IMR-90 (cell line): ENCODE measurements around the gene TCAP. TPM values are rescaled to one million over a fixed set of nuclear protein-coding genes. Genes with fewer than 3 reads are reported as not detected.

ENCODE experiments used
- ATAC-seq: fragments of 200-7000 bp; cut with Tn5 transposase; 2 replicates; pipeline ENCODE4 v1.9.1; 2020; ENCODE audit warnings: low read depth, mild to moderate bottlenecking, moderate library complexity
- BruUV-seq: library from RNA; stranded (reverse); fragments of 400-500 nt; replicated peaks from 2 replicates; lab custom pipeline; 2021; lab: Mats Ljungman, UMichigan
- CTCF ChIA-PET: fragments of 300-600 bp; formaldehyde crosslinking; extraction: SDS; loops from one replicate; lab custom pipeline; 2021; ENCODE audit warnings: antibody characterized with exemption; lab: Yijun Ruan, JAX
- POLR2A ChIA-PET: fragments of 300-600 bp; sonication (Branson Sonifier 250); formaldehyde crosslinking; loops from one replicate; lab custom pipeline; 2022; ENCODE audit warnings: antibody characterized with exemption; ENCODE audit not compliant: unreplicated experiment; lab: Charles Lee
- DNase-seq: peaks from one replicate; pipeline ENCODE4 v3.0.0; 2013
- H2AFZ ChIP-seq: replicated peaks from 2 replicates; pipeline ENCODE3; 2013; ENCODE audit warnings: low read length, mild to moderate bottlenecking; ENCODE audit not compliant: poor library complexity
- H2AK5ac ChIP-seq: 2 replicates; pipeline ENCODE4 v1.6.1; 2013; ENCODE audit warnings: low read depth, low read length, inconsistent platforms
- H2AK9ac ChIP-seq: replicated peaks from 2 replicates; pipeline ENCODE3; 2013; ENCODE audit warnings: mild to moderate bottlenecking, low read depth, low read length, moderate library complexity; ENCODE audit not compliant: poor library complexity
- H2BK120ac ChIP-seq: 2 replicates; pipeline ENCODE4 v1.6.1; 2013; ENCODE audit warnings: low read depth, low read length, inconsistent platforms
- H2BK15ac ChIP-seq: 3 replicates; pipeline ENCODE4 v1.6.1; 2013; ENCODE audit warnings: low read depth, low read length, inconsistent platforms
- H2BK20ac ChIP-seq: 2 replicates; pipeline ENCODE4 v1.6.1; 2013; ENCODE audit warnings: low read depth, mild to moderate bottlenecking, inconsistent platforms, low read length, moderate library complexity
- H2BK5ac ChIP-seq: 2 replicates; pipeline ENCODE4 v1.6.1; 2013; ENCODE audit warnings: mild to moderate bottlenecking, low read depth, low read length, inconsistent platforms; ENCODE audit not compliant: poor library complexity, severe bottlenecking
- H3K14ac ChIP-seq: replicated peaks from 2 replicates; pipeline ENCODE4 v1.6.1; 2013; ENCODE audit warnings: low read depth, low read length, inconsistent platforms
- H3K18ac ChIP-seq: 2 replicates; pipeline ENCODE4 v1.6.1; 2013; ENCODE audit warnings: low read depth, low read length, control low read depth
- H3K23ac ChIP-seq: 2 replicates; pipeline ENCODE4 v1.6.1; 2013; ENCODE audit warnings: low read depth, low read length, inconsistent platforms
- H3K27ac ChIP-seq: 2 replicates; pipeline ENCODE4 v1.5.1; 2013; ENCODE audit warnings: mild to moderate bottlenecking, control low read depth, low read length; ENCODE audit not compliant: insufficient read depth
- H3K27me3 ChIP-seq: 2 replicates; pipeline ENCODE4 v1.6.1; 2013; ENCODE audit warnings: low read length; ENCODE audit not compliant: control insufficient read depth, insufficient read depth
- H3K36me3 ChIP-seq: 2 replicates; pipeline ENCODE4 v1.6.1; 2013; ENCODE audit warnings: low read length, mixed read lengths; ENCODE audit not compliant: control insufficient read depth, insufficient read depth
- H3K4ac ChIP-seq: 2 replicates; pipeline ENCODE4 v1.6.1; 2013; ENCODE audit warnings: low read depth, low read length, inconsistent platforms
- H3K4me1 ChIP-seq: 2 replicates; pipeline ENCODE4 v1.6.1; 2013; ENCODE audit warnings: low read length, mixed read lengths; ENCODE audit not compliant: control insufficient read depth, insufficient read depth
- H3K4me2 ChIP-seq: 2 replicates; pipeline ENCODE4 v1.6.1; 2013; ENCODE audit warnings: low read depth, mild to moderate bottlenecking, control low read depth, low read length, moderate library complexity
- H3K4me3 ChIP-seq: 2 replicates; pipeline ENCODE4 v1.5.1; 2013; ENCODE audit warnings: low read depth, mild to moderate bottlenecking, control low read depth, low read length, moderate library complexity; ENCODE audit not compliant: insufficient read depth
- H3K56ac ChIP-seq: 2 replicates; pipeline ENCODE4 v1.6.1; 2013; ENCODE audit warnings: low read length, inconsistent platforms; ENCODE audit not compliant: insufficient read depth; ENCODE audit errors: extremely low read depth
- H3K79me1 ChIP-seq, 2 experiments: 2 replicates each; pipeline ENCODE4 v1.6.1; 2013; ENCODE audit warnings: low read length in 2 of 2, inconsistent platforms in 1 of 2, low read depth in 1 of 2
- H3K9ac ChIP-seq: 2 replicates; pipeline ENCODE4 v1.6.1; 2013; ENCODE audit warnings: low read depth, low read length, control low read depth
- H3K9me1 ChIP-seq: 2 replicates; pipeline ENCODE4 v1.6.1; 2013; ENCODE audit warnings: low read length, inconsistent platforms; ENCODE audit not compliant: insufficient read depth
- H3K9me3 ChIP-seq: 2 replicates; pipeline ENCODE4 v1.6.1; 2013; ENCODE audit warnings: low read length; ENCODE audit not compliant: control insufficient read depth, insufficient read depth
- H4K20me1 ChIP-seq: 2 replicates; pipeline ENCODE4 v1.6.1; 2013; ENCODE audit warnings: low read length, inconsistent platforms; ENCODE audit not compliant: insufficient read depth
- H4K5ac ChIP-seq: 2 replicates; pipeline ENCODE4 v1.6.1; 2013; ENCODE audit warnings: mild to moderate bottlenecking, low read depth, low read length, control low read depth
- H4K8ac ChIP-seq, 2 experiments: 2 replicates each; pipeline ENCODE4 v1.6.1; 2013; ENCODE audit warnings: low read depth in 2 of 2, low read length in 2 of 2, control low read depth in 1 of 2, inconsistent platforms in 1 of 2
- H4K91ac ChIP-seq: 2 replicates; pipeline ENCODE4 v1.6.1; 2013; ENCODE audit warnings: low read depth, low read length, inconsistent platforms; ENCODE audit not compliant: insufficient read depth
- BHLHE40 ChIP-seq: fragments of 150-350 bp; IDR thresholded peaks from 2 replicates; pipeline ENCODE4 v1.6.1; 2016; ENCODE audit warnings: mild to moderate bottlenecking, low read depth, low read length
- CEBPB ChIP-seq: IDR thresholded peaks from 2 replicates; pipeline ENCODE4 v1.6.1; 2012; ENCODE audit warnings: low read depth, low read length, improper control_type of control experiment
- CHD1 ChIP-seq: IDR thresholded peaks from 2 replicates; pipeline ENCODE4 v1.6.1; 2012; ENCODE audit warnings: low read depth, low read length, improper control_type of control experiment
- FOS ChIP-seq: fragments of 150-350 bp; IDR thresholded peaks from 2 replicates; pipeline ENCODE4 v1.6.1; 2016; ENCODE audit warnings: low read depth, low read length
- MAFK ChIP-seq: IDR thresholded peaks from 2 replicates; pipeline ENCODE4 v1.6.1; 2012; ENCODE audit warnings: low read depth, low read length, improper control_type of control experiment
- MAZ ChIP-seq: IDR thresholded peaks from 2 replicates; pipeline ENCODE4 v1.6.1; 2012; ENCODE audit warnings: low read depth, mild to moderate bottlenecking, low read length, improper control_type of control experiment, moderate library complexity, borderline replicate concordance
- MXI1 ChIP-seq: IDR thresholded peaks from 2 replicates; pipeline ENCODE4 v1.6.1; 2012; ENCODE audit warnings: low read depth, mild to moderate bottlenecking, low read length, moderate library complexity, borderline replicate concordance
- NFE2L2 ChIP-seq: fragments of 150-350 bp; IDR thresholded peaks from 2 replicates; pipeline ENCODE4 v1.6.1; 2016; ENCODE audit warnings: low read depth, mild to moderate bottlenecking, low read length
- POLR2A ChIP-seq: IDR thresholded peaks from 2 replicates; pipeline ENCODE4 v1.6.1; 2012; ENCODE audit warnings: mild to moderate bottlenecking, low read depth, low read length
- RAD21 ChIP-seq: IDR thresholded peaks from 2 replicates; pipeline ENCODE4 v1.6.1; 2012; ENCODE audit warnings: low read length, improper control_type of control experiment
- RCOR1 ChIP-seq: IDR thresholded peaks from 2 replicates; pipeline ENCODE4 v1.6.1; 2012; ENCODE audit warnings: mild to moderate bottlenecking, low read length, improper control_type of control experiment; ENCODE audit not compliant: insufficient replicate concordance
- RFX5 ChIP-seq: IDR thresholded peaks from 2 replicates; pipeline ENCODE4 v1.8.0; 2012; ENCODE audit warnings: low read depth, mild to moderate bottlenecking, low read length, moderate library complexity
- SMC3 ChIP-seq: fragments of 150-350 bp; IDR thresholded peaks from 2 replicates; pipeline ENCODE4 v1.6.1; 2016; ENCODE audit warnings: low read depth, mild to moderate bottlenecking, antibody characterized with exemption, low read length, moderate library complexity
- WGBS, 2 experiments: methylation state at CpG; one replicate each; pipeline versions ENCODE4 v1.1.5 to v1.1.7; 2013; ENCODE audit warnings: missing lambda C conversion rate in 2 of 2; ENCODE audit not compliant: insufficient read length in 1 of 2; ENCODE audit errors: extremely low coverage in 2 of 2; 5-methylcytosine and 5-hydroxymethylcytosine counted together
- dilution Hi-C: fragments of 300-500 bp; cut with HindIII; formaldehyde crosslinking; loops from one replicate; pipeline ENCODE4 v1.14.3; 2018; ENCODE audit warnings: low sequenced_read_pairs; ENCODE audit not compliant: unreplicated experiment
- in situ Hi-C: fragments of 300-500 bp; cut with MboI; formaldehyde crosslinking; loops from 3 replicates; pipeline ENCODE4 v1.14.3; 2019; ENCODE audit warnings: low sequenced_read_pairs, inconsistent platforms, mixed read lengths
- intact Hi-C: fragments of 100-400 bp; cut with micrococcal nuclease; formaldehyde crosslinking; loops from 2 replicates; pipeline ENCODE4 v1.10.0; 2022
- polyA plus RNA-seq, 3 experiments: library from polyadenylated mRNA; depleted of rRNA; stranded (reverse); fragments of >200 nt; gene quantifications; 2 replicates each; pipeline ENCODE4 v1.2.3, GENCODE V29; 2012; ENCODE audit warnings: low replicate concordance in 1 of 3
- total RNA-seq: library from RNA; depleted of rRNA; stranded (reverse); fragments of >200 nt; gene quantifications from 2 replicates; pipeline ENCODE4 v1.2.3, GENCODE V29; 2012
- TF ChIP-seq, protein P1 (sequence below): conservative IDR thresholded peaks from 2 replicates; pipeline ENCODE4 v1.5.1; 2012; ENCODE audit warnings: mild to moderate bottlenecking, low read depth, low read length, improper control_type of control experiment
- TF ChIP-seq, protein P2 (sequence below): fragments of 150-350 bp; IDR thresholded peaks from 2 replicates; pipeline ENCODE4 v1.6.1; 2017; ENCODE audit warnings: mild to moderate bottlenecking, antibody characterized with exemption, low read length, low read depth
- TF ChIP-seq, protein P3 (sequence below): fragments of 150-350 bp; IDR thresholded peaks from 2 replicates; pipeline ENCODE4 v1.6.1; 2016; ENCODE audit warnings: low read depth, mild to moderate bottlenecking, low read length, moderate library complexity, borderline replicate concordance

TCAP gene
- total and polyA plus RNA-seq, 2 of the 4 experiments (the other 2 are of a cell fraction), result under 0.01 to 0.21 TPM

DNA sequence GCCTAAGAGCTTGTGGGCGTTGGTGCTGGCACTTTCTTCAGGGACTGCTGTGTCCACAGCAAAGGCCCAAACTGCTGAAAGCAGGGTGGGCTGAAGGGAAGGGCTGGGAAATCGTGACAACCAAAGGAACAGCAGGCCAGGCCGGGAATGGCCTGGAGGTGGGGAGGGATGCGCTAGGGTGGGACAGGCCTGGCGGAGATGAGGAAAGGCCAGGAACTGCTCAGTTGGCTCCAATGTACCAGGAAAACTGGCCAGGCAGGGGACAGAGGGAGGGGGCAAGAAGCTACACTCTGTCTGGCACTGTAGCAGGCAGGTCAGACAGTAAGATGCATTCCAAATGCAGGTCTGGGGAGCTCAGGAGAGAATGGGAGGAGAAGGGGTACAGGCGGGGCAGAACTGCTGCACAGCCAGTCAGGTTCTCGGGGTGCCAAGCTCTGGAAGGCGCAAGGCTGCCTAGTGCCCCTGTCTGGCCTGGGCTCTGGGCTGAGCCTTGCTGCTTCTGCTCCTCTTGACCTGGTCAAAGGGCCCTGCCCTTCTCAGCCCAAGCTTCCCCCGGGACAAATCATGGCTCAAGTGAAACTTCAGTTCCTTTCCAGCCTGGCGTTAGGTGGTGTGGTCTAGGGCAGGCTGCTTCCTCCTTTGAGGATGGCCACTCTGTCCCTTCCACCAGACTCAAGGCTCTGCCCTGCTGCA, 10.4 kb downstream of the TCAP start:
- in situ Hi-C loops, result no loop called here

More for the DNA sequence above, 10.4 kb downstream of the TCAP start:
- Histone ChIP-seq H3K4ac (no peak overlapping the region), H3K56ac (no peak overlapping the region), H4K20me1 (no peaks in the 10 kb centered on the region), H3K9me1 (peaks cover 7% of the 10 kb centered on the region; the same call in 1 of the 2 replicates), H3K4me2 (no peak overlapping the region), H2AK9ac (no peak overlapping the region), H2BK120ac (no peak overlapping the region), H3K9me3 (no peaks in the 10 kb centered on the region), H3K79me1 (no peaks in the 10 kb centered on the region), H3K27me3 (peaks cover 16% of the 10 kb centered on the region), H2BK15ac (no peak overlapping the region), H3K23ac (no peak overlapping the region), H4K8ac (no peak overlapping the region), H3K14ac (no peak overlapping the region), H3K4me3 (no peak overlapping the region), H4K91ac (no peak overlapping the region), H2AK5ac (no peak overlapping the region), H3K36me3 (peaks cover 4% of the 10 kb centered on the region; the same call in 1 of the 2 replicates), H2BK20ac (no peak overlapping the region), H3K27ac (no peak overlapping the region), H3K9ac (no peak overlapping the region), H3K4me1 (peaks cover 7% of the 10 kb centered on the region), H4K5ac (no peak overlapping the region), H3K18ac (no peak overlapping the region), H2BK5ac (no peak overlapping the region), H2AFZ (no peak overlapping the region)
- ChIA-PET POLR2A (no interaction called here), CTCF (interaction anchor here (0.8 kb wide), 1 partner anchor 12 kb away, joined by 3 read pairs; the partner anchor contains the start of gene PGAP3)
- WGBS, 2 experiments, result 71% methylated on average over 5 of the region's 10 CpGs; no CpG with 5 or more reads in 1 of the 2 experiments
- intact Hi-C loops, result no loop called here
- ATAC-seq (no peak), DNase-seq (no peak)
- dilution Hi-C loops, result no loop called here
- no TSS peak for BruUV-seq
- TF ChIP-seq CEBPB (no peak), MAFK (no peak), CHD1 (no peak), POLR2A (no peak), RFX5 (no peak), MAZ (no peak), MXI1 (no peak), FOS (no peak), RAD21 (no peak), SMC3 (no peak), RCOR1 (no peak), BHLHE40 (no peak), NFE2L2 (no peak)
- TF ChIP-seq, protein P1, sequence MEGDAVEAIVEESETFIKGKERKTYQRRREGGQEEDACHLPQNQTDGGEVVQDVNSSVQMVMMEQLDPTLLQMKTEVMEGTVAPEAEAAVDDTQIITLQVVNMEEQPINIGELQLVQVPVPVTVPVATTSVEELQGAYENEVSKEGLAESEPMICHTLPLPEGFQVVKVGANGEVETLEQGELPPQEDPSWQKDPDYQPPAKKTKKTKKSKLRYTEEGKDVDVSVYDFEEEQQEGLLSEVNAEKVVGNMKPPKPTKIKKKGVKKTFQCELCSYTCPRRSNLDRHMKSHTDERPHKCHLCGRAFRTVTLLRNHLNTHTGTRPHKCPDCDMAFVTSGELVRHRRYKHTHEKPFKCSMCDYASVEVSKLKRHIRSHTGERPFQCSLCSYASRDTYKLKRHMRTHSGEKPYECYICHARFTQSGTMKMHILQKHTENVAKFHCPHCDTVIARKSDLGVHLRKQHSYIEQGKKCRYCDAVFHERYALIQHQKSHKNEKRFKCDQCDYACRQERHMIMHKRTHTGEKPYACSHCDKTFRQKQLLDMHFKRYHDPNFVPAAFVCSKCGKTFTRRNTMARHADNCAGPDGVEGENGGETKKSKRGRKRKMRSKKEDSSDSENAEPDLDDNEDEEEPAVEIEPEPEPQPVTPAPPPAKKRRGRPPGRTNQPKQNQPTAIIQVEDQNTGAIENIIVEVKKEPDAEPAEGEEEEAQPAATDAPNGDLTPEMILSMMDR, result no peak
- TF ChIP-seq, protein P2, sequence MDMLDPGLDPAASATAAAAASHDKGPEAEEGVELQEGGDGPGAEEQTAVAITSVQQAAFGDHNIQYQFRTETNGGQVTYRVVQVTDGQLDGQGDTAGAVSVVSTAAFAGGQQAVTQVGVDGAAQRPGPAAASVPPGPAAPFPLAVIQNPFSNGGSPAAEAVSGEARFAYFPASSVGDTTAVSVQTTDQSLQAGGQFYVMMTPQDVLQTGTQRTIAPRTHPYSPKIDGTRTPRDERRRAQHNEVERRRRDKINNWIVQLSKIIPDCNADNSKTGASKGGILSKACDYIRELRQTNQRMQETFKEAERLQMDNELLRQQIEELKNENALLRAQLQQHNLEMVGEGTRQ, result no peak
- TF ChIP-seq, protein P3, sequence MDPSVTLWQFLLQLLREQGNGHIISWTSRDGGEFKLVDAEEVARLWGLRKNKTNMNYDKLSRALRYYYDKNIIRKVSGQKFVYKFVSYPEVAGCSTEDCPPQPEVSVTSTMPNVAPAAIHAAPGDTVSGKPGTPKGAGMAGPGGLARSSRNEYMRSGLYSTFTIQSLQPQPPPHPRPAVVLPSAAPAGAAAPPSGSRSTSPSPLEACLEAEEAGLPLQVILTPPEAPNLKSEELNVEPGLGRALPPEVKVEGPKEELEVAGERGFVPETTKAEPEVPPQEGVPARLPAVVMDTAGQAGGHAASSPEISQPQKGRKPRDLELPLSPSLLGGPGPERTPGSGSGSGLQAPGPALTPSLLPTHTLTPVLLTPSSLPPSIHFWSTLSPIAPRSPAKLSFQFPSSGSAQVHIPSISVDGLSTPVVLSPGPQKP, result no peak
